GM20431 (cell line): ENCODE data around the gene SLC16A12.
"Not testable (repeated sequence)": the region's sequence is repeated elsewhere in the genome, so short reads cannot be mapped to it uniquely, and the experiment has no call there.

Source experiments
- in situ Hi-C: fragments of 300-500 bp; cut with MseI, MboI; formaldehyde crosslinking; loops from one replicate; pipeline ENCODE4 v1.15.0; 2020; ENCODE audit warnings: low sequenced_read_pairs; ENCODE audit not compliant: unreplicated experiment

SLC16A12 gene

DNA sequence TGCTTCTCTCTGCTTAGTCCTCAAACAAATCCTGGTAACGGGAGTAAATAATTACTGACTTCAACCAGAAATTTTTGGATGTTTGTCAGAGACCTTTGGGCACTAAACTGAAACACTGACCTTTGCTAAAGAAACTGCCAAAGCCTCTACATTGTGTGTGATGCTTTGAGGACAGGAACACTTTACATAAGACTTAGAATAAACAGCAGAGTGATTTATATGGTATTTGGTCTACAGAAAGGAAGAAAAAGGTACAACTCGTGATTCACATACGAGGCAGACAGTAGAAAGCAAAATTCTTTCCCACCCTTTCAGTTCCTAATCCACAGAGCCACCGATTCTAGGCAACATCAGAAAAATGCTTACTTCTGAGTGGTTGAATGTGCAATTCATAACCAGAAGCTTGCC lies 59.8 kb downstream of the SLC16A12 start:
- in situ Hi-C loops: no loop called here

DNA sequence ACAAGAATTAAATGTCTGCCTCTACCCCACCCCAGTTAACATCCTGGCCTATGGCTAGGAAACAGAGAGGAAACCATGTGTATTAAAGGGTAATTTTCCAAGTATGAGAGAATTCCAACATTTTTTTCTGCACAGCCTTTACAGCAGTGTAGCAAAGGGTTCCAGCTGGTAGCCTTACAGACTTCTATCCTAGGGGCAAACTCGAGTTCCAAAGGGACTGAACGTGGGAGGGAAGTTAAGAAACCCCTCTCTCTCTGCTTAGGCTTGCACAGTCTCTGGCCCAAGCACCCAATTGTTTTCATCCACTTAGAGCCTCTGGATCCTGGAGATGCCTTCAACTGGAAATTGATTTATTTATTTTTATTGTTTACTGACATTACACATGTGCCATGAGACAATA lies 60.3 kb downstream of the SLC16A12 start:
- in situ Hi-C loops: no loop called here

DNA sequence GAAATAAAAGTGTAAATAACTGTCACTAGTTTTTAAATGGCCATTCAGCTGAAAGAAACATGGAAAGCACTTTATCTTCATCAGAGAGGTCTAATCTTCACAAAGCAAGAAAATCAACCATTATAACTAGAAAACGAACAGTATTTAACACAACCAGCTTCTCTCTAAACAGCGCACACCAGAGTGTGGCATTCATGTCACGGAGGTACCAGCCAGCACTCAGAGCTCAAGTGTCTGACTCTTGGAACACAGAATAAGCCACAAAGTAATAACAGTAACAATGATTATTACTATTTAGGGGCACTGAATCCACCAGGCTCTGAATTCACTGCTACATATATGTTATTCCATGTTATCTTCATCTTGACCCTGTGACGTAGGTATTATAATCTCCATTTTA lies 60.9 kb downstream of the SLC16A12 start:
- in situ Hi-C loops: no loop called here

DNA sequence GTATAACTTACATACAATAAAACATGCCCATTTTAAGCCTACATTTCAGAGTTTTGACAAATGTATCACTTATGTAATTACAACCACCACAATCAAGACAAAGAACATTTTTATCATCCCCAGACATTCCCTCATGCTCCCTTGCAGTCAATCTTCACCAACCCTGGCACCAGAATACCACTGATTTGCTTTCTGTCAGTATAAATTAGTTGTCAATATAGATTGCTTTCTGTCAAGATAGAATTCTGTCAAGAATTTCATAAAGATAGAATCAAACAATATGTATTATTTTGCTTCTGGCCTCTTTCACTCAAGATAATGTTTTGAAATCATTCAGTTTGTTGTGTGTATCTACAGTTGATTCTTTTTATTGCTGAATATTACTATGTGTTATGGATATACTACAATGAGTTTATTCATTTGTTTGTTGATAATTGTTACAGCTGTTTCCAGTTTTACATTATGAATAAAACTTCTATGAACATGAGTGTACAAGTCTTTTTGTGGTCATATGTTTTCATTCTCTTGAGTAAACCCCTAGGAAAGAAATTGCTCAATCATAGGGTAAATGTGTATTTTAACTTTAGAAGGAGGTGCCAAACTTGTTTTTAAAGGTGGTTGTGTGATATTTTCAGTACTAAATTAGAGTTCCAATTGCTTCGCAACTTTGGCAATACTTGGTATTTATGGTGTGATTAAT lies 64.1 kb downstream of the SLC16A12 start:
- in situ Hi-C loops: no loop called here

DNA sequence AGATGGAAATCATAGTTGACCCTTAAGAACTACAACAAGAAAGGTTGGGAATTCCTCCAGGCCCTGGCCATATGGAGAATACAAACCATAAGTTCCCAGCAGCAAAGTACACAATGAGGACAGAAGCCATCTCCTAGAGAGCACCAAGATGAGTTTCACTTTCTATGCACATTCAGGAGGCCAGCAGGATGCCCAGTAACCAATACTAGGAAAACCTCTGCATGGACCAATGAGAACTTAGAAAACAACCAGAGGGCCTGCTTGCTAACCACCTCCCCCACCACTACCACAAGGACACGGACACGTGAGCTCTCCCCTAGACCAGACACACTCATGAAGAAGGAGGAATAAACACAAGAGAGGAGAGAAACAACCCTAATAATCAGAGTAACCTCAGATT lies 64.8 kb downstream of the SLC16A12 start:
- in situ Hi-C loops: no loop called here

DNA sequence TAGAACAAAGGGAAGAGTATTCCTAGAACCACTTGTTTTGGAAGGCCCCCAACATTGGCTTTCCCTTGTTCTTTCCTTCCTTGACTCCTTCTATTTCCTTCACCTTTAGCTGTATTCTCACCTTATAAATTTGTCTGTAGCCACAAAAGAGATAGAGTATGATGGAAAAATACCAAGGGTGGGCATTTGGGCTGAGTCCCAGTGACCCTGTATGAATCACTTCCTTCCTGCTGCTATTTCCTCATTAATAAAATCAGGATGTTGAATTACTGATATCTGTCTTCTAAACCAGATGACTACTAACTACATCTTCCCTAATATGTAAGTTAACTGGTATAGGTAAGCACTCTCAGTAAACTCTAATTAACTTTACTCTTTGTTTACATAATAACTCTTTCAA lies 65.9 kb downstream of the SLC16A12 start:
- in situ Hi-C loops: no loop called here

DNA sequence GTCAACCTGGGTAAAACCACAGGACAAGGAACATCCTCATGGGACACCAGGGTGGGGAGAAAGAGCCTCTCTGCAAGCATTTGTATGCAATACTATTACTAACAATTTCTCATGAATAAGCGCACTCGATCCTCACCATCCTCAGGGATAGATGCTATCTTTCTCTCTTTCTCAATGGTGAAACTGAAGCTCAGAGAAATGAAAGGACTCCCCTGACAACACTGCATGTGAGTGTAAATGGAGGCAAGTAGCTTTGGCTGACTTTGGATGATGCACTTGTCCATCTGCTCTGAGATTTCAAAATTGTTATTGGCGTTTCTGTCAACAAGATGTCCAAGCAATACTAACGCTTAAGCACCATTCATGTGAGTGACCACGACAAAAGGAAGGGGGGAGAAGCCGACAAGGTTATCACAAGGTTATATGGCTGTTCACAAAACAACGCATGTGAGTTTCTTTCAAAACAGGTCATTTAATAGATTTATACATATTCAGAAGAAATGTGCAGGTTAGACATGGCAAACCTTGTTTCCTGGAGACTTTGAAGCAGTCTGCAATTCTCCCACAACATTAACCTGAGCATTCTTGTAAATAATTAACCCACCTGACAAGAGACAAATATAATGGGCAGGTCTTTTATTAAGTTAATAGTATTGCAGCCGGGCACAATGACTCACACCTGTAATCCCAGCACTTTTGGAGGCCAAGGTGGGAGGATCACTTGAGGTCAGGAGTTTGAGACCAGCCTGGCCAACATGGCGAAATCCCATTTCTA lies 67.0 kb downstream of the SLC16A12 start:
- in situ Hi-C loops: no loop called here

DNA sequence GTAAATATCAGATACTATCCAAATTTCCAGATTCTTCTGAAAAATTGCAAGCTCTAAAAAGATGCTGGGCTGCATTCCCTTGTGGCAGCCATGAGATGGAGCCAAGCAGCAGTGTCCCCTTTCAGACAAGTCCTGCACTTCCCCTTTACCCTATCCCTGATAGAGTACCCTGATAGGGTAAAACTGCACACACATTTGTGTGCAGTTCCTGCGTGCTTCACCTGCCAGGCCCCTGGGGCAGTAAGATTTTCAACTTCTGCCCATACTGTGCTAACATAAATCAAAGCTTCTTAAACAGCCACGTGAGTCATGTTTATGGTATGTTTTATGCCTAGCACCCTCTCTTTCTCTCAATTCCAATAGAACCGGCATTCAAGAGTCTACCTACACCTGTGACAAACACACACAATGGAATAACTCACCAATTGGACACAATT lies 68.8 kb downstream of the SLC16A12 start:
- in situ Hi-C loops: no loop called here

DNA sequence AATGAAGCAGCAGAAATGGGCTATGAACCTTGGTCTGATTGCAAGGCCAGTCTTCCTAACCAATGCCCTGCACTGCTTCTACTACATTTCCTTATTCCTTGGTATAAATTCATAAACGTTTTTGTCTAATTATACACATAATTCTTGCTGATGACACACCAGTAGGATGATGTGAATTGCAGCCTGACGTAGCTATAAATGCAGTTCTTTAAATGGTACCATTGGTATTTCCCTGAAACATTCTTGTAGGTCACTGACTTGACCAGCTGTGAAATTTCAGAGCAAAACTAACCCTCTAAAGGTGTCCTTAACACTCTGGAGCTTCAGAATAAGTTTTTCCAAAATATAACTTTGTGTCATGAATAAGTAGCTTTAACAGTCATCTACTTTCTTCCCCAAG lies 70.2 kb downstream of the SLC16A12 start:
- in situ Hi-C loops: no loop called here

DNA sequence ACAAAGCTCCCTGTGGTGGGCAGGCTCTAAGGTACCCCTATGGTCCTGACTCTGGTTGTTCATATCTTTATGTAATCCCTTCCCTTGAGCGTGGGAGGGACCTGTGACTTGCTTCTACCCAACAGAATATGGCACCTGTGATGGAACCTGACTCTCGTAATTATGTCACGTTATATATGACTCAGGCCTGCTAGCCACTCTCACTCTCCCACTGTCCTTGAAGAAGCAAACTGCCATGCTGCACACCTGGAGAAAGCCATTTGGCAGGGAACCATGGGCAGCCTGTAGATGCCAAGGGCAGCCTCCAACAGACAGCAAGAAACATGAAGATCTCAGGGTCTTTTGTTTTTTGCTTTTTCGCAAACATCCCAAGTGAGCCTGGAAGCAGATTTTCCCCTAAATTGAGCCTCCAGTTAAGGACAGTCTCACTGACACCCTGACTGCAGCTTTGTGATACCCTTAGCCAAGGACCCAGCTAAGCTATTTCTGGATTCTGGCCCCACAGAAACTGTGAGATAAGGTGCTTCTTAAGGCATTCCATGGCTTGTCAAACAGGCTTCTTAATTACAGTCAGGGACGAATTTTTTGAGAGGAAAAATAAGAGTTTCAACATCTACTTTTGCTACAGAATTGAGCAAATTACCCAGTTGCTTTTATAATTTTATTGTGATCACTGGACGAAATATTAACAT lies 71.4 kb downstream of the SLC16A12 start:
- in situ Hi-C loops: no loop called here

DNA sequence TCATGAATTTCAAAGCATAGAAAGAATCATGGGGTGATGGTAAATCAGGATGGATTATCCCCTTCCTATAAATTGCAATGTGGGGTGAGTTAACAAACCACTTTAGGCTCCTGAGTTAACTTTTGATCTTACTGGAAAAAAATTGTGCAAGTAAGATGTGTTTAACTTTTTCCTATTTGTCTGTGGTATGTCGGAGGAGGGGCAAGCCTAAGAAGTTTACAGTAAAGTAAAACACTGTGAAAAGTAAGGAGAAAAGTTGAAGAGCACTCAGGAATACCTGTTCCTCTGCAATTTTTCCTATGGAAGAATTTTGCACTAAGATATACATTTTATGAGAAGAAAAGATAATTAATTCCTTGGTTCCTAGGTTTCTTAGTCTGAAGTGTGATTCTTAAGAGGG lies 76.6 kb downstream of the SLC16A12 start:
- in situ Hi-C loops: no loop called here

DNA sequence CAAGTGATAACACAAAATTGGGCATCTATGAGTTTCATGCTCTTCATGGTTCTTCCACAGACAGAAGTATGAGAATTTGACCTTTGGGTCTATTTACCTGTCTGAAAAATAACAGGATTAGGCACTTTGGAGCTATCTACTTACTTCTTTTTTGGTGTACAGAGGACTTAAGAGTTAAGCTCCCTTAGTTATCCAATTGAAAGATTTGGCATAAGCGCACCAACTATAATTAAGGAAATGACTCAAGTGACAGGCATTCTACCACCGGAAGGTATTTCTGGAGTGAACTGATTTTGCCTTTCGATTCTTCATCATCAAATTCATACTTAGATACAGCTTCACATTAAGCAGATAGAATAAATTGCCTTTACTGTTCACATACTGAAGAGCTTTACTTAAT lies 77.1 kb downstream of the SLC16A12 start:
- in situ Hi-C loops: no loop called here

DNA sequence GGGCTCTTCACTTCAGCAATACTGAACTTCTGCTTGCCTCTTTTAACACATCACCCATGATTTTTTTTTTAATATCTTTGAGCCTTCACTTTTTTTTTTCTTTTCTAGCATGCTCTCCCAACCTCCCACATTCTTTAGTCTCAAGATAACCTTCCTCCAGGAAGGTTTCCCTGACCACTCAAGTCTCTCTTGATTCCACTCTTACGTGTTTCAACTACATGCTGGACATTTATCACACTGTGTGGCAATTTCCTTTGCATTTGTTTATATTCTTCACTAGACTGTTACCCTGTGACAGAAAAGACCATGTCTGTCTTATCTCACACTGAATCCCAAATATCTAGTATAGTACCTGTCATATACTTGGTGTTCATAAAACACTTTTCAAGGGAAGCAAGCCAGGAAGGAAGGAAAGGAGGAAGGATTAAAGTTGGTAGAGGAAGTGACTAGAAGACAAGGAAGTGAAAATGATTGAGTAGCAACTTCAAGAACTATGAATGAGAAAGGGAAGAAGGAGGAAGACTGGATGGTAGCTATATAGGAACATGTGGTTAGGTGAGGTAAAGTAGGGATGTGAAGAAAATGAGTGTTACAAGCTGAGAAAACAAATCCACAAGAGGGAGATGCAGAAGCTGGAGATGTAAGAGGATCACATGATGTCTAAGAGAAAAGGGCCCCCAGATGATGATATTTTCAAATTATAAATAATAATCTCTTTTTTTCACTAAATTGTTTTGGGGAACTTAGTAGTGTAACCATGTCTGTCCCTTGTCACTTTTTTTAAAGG lies 80.6 kb downstream of the SLC16A12 start:
- in situ Hi-C loops: no loop called here

DNA sequence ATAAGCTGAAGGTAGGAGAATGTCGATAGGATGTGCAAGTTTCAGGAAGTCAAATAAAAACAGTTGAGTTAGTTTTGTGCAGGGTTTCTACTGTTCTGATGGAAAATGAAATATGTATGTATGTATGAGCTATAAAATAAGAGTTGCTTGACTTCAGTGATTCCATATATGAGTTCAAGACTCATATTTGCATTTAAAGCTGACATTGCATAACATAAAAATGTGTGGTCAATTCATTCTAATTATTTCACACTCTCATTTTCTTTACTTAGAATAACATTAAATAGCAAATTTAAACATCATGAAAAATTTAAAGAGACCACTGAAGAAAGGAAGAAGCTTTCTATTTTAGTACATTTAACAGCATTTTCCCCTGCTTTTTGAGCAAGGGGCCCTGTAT lies 83.2 kb downstream of the SLC16A12 start:
- in situ Hi-C loops: no loop called here

DNA sequence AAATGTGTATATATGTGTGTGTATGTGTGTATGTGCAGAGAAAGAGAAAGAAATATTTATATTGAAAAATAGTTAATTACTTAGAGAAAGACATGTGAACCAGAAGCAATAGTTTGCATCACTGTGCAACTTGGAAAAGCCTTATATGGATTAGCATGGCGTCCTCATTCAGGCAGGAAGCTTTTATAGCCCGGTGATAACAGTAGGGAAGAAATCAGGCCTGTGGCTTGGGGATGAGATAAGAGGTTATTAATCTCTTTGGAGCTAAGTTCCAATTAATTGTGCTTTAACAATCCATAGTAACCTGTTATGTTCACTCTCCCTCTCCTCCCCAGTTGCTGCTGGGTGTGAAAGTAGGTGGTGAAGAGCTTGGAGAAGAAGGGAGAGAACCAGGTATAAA lies 84.5 kb downstream of the SLC16A12 start:
- in situ Hi-C loops: no loop called here

DNA sequence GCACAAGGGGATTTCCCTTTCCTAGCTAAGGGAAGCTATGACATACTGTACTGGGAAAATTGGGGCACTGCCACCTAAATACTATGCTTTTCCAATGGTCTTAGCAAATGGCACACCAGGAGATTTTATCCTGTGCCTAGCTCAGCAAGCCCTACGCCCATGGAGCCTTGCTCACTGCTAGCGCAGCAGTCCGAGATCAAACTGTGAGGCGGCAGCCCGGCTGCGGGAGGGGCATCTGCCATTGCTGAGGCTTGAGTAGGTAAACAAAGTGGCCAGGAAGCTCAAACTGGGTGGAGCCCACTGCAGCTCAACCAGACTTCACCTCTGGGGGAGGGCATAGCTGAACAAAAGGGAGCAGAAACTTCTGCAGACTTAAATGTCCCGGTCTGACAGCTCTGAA lies 90.6 kb downstream of the SLC16A12 start:
- in situ Hi-C loops: not testable (repeated sequence)

DNA sequence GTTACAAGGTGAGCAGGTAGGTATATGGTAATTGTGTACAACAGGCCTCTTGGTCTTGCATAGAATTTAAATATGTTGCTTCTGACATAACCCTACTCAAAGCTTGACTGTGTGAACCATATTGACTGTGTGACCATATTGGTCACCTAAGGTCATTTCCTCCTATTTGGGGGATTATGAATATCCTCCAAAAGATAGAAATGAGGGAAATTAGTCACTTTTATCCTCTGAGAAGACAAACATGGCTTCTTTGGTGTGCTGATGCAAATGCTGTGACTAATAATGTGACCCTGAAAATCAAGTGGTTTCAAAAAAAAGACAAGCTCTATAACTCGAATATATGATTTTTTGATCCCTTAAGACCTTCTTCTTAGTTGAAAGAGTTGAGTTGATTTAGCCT lies 93.1 kb downstream of the SLC16A12 start:
- in situ Hi-C loops: no loop called here

DNA sequence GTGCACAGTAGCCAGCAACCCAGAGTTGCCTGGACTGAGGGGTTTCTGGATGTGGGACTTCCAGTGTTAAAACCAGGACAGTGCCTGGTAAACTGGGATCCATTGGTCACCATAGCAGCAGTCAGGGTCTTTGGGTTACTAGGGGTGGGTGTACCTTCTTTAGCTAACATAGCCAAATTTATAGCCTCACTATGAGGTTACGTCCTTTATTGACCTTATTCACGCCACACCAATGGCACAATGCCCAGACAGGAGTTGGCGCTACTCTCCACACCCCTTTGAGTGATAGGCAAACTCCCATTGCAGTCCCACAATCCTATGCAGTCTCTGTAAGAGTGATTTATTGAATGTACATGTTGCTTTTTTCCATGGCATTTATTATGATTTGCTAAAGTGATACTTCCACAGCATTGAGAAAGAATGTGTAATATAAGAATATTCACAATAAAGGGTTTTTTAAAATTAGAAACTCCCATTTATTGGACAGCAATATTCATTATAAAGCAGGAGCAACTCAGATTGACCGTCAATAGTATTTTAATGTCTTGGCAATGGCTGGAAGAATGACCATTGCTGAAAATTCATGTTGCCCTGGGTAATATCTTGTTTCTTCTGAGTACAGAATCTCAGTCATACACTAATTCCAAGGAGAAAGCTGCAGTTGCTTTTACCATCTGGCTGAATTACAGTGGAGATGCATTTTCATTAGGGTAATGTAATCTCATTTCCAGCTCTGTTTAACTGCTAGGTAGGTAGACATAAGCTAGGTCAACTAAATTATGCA lies 95.0 kb downstream of the SLC16A12 start:
- in situ Hi-C loops: no loop called here

DNA sequence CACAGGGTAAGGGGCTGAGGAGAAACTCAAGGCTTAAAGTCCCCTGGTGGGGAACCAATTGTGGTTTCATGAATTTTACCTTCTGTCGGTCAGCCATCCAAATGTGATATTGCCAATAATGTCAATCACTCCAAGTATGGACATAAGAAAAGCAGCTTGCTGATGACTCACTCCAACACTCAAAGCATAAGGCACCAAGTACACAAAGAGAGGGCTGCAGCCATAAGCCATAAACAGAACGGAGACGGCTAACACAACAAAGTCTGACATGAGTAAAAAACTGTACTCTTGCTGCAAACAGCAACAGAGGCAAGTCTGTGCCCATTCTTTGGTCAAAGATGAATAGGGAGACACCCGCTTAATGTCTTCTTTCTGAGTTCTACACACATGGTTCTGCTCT lies 96.9 kb downstream of the SLC16A12 start:
- in situ Hi-C loops: no loop called here

DNA sequence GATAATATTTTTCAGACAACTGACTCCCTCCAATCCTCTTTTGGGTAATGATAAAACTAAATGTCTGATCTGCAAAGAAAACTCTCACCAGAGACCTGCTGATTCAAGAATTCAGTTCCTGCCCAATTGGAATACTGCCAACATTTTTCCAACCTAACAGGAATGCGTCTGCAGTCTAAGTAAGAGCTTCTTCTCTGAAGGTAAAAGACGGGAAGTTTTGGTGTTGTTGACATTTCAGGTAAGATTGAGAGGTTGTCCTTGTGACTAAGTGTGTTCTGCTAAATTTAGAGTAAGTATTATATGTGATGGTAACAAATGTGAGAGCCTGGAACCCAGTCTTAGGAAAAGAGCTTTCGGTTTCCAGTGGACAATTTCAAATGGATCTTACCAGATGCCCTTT lies 103.4 kb downstream of the SLC16A12 start:
- in situ Hi-C loops: no loop called here
